Measurements from ENCODE around the gene FBXL4.

DNA sequence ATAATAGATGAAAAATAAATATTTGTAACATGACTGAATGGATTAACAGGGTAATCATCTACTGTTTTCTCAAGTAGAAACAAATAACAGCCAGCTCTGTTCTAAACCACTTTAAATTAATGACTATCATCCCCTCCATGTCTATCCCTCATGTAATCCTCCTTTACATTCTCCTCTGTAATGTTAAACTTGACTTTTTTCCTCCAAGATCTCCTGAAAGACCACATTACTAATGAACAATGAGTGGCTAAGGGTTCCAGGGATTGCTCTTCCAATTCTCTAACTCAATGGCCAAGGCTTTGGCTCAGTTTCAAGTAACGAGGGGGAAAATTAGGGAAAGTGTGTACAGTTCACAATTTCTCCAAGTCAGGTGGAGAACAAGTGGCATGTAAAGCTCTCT is 37.6 kb upstream of the FBXL4 start:
- TF ChIP-seq, protein P1, sequence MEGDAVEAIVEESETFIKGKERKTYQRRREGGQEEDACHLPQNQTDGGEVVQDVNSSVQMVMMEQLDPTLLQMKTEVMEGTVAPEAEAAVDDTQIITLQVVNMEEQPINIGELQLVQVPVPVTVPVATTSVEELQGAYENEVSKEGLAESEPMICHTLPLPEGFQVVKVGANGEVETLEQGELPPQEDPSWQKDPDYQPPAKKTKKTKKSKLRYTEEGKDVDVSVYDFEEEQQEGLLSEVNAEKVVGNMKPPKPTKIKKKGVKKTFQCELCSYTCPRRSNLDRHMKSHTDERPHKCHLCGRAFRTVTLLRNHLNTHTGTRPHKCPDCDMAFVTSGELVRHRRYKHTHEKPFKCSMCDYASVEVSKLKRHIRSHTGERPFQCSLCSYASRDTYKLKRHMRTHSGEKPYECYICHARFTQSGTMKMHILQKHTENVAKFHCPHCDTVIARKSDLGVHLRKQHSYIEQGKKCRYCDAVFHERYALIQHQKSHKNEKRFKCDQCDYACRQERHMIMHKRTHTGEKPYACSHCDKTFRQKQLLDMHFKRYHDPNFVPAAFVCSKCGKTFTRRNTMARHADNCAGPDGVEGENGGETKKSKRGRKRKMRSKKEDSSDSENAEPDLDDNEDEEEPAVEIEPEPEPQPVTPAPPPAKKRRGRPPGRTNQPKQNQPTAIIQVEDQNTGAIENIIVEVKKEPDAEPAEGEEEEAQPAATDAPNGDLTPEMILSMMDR (IDR thresholded peaks at IDR 0.05 in 4 of 5, conservative IDR thresholded peaks at IDR 0.05 in 1 of 5) = no peak
- TF ChIP-seq POLR2A (IDR thresholded peaks at IDR 0.05) = no peak

All from gastrocnemius medialis (tissue), 4 donors.